H9 (cell line): ENCODE measurements around the gene ZC3HAV1L. TPM values are rescaled to one million over a fixed set of nuclear protein-coding genes. Genes with fewer than 3 reads are reported as not detected.

Experiments
- DNase-seq: peaks from one replicate; pipeline ENCODE4 v3.0.0-alpha.2; 2017
- H2AFZ ChIP-seq: one replicate; pipeline ENCODE4 v1.6.1; 2013; ENCODE audit warnings: mild to moderate bottlenecking, low read length, control low read depth, moderate library complexity
- H2AK5ac ChIP-seq: 2 replicates; pipeline ENCODE4 v1.6.1; 2013; ENCODE audit warnings: low read length, control low read depth, mixed read lengths; ENCODE audit not compliant: insufficient read length
- H2BK120ac ChIP-seq: one replicate; pipeline ENCODE4 v1.6.1; 2013; ENCODE audit warnings: low read depth, mild to moderate bottlenecking, low read length, control low read depth, inconsistent platforms; ENCODE audit not compliant: poor library complexity, severe bottlenecking
- H2BK12ac ChIP-seq: 2 replicates; pipeline ENCODE4 v1.6.1; 2013; ENCODE audit warnings: low read length, control low read depth, mixed read lengths, low read depth; ENCODE audit not compliant: insufficient read length
- H2BK15ac ChIP-seq: 2 replicates; pipeline ENCODE4 v1.6.1; 2013; ENCODE audit warnings: low read depth, low read length, control low read depth
- H2BK20ac ChIP-seq: one replicate; pipeline ENCODE4 v1.6.1; 2013; ENCODE audit warnings: low read depth, mild to moderate bottlenecking, low read length, control low read depth, inconsistent platforms; ENCODE audit not compliant: poor library complexity, severe bottlenecking
- H2BK5ac ChIP-seq: 2 replicates; pipeline ENCODE4 v1.6.1; 2013; ENCODE audit warnings: low read length, control low read depth, mixed read lengths; ENCODE audit not compliant: insufficient read length
- H3K14ac ChIP-seq: 2 replicates; pipeline ENCODE4 v1.6.1; 2013; ENCODE audit warnings: low read length, control low read depth; ENCODE audit not compliant: insufficient read depth
- H3K18ac ChIP-seq: 2 replicates; pipeline ENCODE4 v1.6.1; 2013; ENCODE audit warnings: low read depth, mild to moderate bottlenecking, mixed read lengths, low read length, control low read depth; ENCODE audit not compliant: insufficient read length
- H3K23ac ChIP-seq: 2 replicates; pipeline ENCODE4 v1.6.1; 2013; ENCODE audit warnings: low read length, control low read depth, mixed read lengths, low read depth; ENCODE audit not compliant: insufficient read length
- H3K23me2 ChIP-seq: 2 replicates; pipeline ENCODE4 v1.6.1; 2013; ENCODE audit warnings: low read depth, mild to moderate bottlenecking, mixed read lengths, low read length, control low read depth; ENCODE audit not compliant: insufficient read length, poor library complexity, severe bottlenecking
- H3K27ac ChIP-seq: 2 replicates; pipeline ENCODE4 v1.5.1; 2013; ENCODE audit warnings: low read length, control low read depth, mixed read lengths, low read depth; ENCODE audit not compliant: insufficient read length
- H3K27me3 ChIP-seq: 2 replicates; pipeline ENCODE4 v1.6.1; 2013; ENCODE audit warnings: low read length, control low read depth, inconsistent platforms; ENCODE audit not compliant: insufficient read depth
- H3K4ac ChIP-seq: 2 replicates; pipeline ENCODE4 v1.6.1; 2013; ENCODE audit warnings: low read depth, mild to moderate bottlenecking, control low read depth, inconsistent platforms, low read length, moderate library complexity
- H3K4me1 ChIP-seq: 2 replicates; pipeline ENCODE4 v1.6.1; 2013; ENCODE audit warnings: low read length, control low read depth, inconsistent platforms; ENCODE audit not compliant: insufficient read depth
- H3K4me2 ChIP-seq: 2 replicates; pipeline ENCODE4 v1.6.1; 2013; ENCODE audit warnings: low read length, control low read depth, mixed read lengths; ENCODE audit not compliant: insufficient read length, insufficient read depth
- H3K56ac ChIP-seq: 2 replicates; pipeline ENCODE4 v1.6.1; 2013; ENCODE audit warnings: low read depth, mild to moderate bottlenecking, mixed read lengths, low read length, control low read depth; ENCODE audit not compliant: insufficient read length
- H3K79me1 ChIP-seq: 2 replicates; pipeline ENCODE4 v1.6.1; 2013; ENCODE audit warnings: low read depth, mild to moderate bottlenecking, moderate library complexity, low read length, control low read depth, inconsistent platforms; ENCODE audit not compliant: insufficient read depth, poor library complexity, severe bottlenecking
- H3K79me2 ChIP-seq: 2 replicates; pipeline ENCODE4 v1.6.1; 2013; ENCODE audit warnings: low read length, control low read depth, inconsistent platforms; ENCODE audit not compliant: insufficient read depth
- H3K9ac ChIP-seq: 2 replicates; pipeline ENCODE4 v1.6.1; 2013; ENCODE audit warnings: low read length, control low read depth, mixed read lengths; ENCODE audit not compliant: insufficient read length; ENCODE audit errors: extremely low read depth
- H3K9me3 ChIP-seq: one replicate; pipeline ENCODE4 v1.6.1; 2013; ENCODE audit warnings: low read depth, low read length, inconsistent platforms; ENCODE audit not compliant: control insufficient read depth
- H3T11ph ChIP-seq: one replicate; pipeline ENCODE4 v1.6.1; 2013; ENCODE audit warnings: mild to moderate bottlenecking, low read length, control low read depth, inconsistent platforms
- H4K20me1 ChIP-seq: one replicate; pipeline ENCODE4 v1.6.1; 2013; ENCODE audit not compliant: control insufficient read depth, insufficient read length, insufficient read depth
- H4K5ac ChIP-seq: 2 replicates; pipeline ENCODE4 v1.6.1; 2013; ENCODE audit warnings: low read depth, mild to moderate bottlenecking, mixed read lengths, low read length, control low read depth; ENCODE audit not compliant: insufficient read length
- H4K8ac ChIP-seq: replicated peaks from 2 replicates; pipeline ENCODE4 v1.6.1; 2013; ENCODE audit warnings: low read length, control low read depth, mixed read lengths, low read depth; ENCODE audit not compliant: insufficient read length
- H4K91ac ChIP-seq: 2 replicates; pipeline ENCODE4 v1.6.1; 2013; ENCODE audit warnings: low read depth, mild to moderate bottlenecking, moderate library complexity, mixed read lengths, low read length, control low read depth; ENCODE audit not compliant: insufficient read length
- H3K27ac Mint-ChIP-seq, 3 experiments: 2 replicates in 2 of 3; 3 replicates in 1 of 3; pipeline ENCODE4 v1.8.0; 2020 to 2021; ENCODE audit warnings: mixed read lengths in 3 of 3, mild to moderate bottlenecking in 1 of 3, moderate library complexity in 1 of 3
- H3K27me3 Mint-ChIP-seq: 2 replicates; pipeline ENCODE4 v1.8.0; 2021; ENCODE audit warnings: low read depth, mild to moderate bottlenecking, moderate library complexity, mixed read lengths
- H3K36me3 Mint-ChIP-seq, 3 experiments: 2 replicates in 2 of 3; 3 replicates in 1 of 3; pipeline ENCODE4 v1.8.0; 2020 to 2021; ENCODE audit warnings: low read depth in 3 of 3, mixed read lengths in 3 of 3; ENCODE audit not compliant: insufficient read depth in 1 of 3
- H3K4me1 Mint-ChIP-seq, 2 experiments: 2 replicates each; pipeline ENCODE4 v1.8.0; 2020; ENCODE audit warnings: mixed read lengths in 2 of 2
- H3K4me3 Mint-ChIP-seq, 2 experiments: 2 replicates in 1 of 2; 3 replicates in 1 of 2; pipeline ENCODE4 v1.8.0; 2020 to 2021; ENCODE audit warnings: mild to moderate bottlenecking in 2 of 2, mixed read lengths in 2 of 2, moderate library complexity in 1 of 2
- H3K9me3 Mint-ChIP-seq, 2 experiments: 2 replicates in 1 of 2; 3 replicates in 1 of 2; pipeline ENCODE4 v1.8.0; 2020; ENCODE audit warnings: mild to moderate bottlenecking in 2 of 2, mixed read lengths in 2 of 2, moderate library complexity in 1 of 2
- CTCF ChIP-seq: fragments of 200-600 bp; sonication (generic); conservative IDR thresholded peaks from 3 replicates; pipeline ENCODE4 v1.8.0; 2021; ENCODE audit warnings: antibody characterized with exemption, mild to moderate bottlenecking
- WGBS: extraction: QIAGEN DNeasy Blood & Tissue Kit; methylation state at CpG from one replicate; pipeline ENCODE4 v1.1.7; 2013; ENCODE audit warnings: missing lambda C conversion rate, low lambda C conversion rate, mixed read lengths; ENCODE audit not compliant: insufficient read length; ENCODE audit errors: extremely low coverage; 5-methylcytosine and 5-hydroxymethylcytosine counted together
- total RNA-seq: library from RNA; stranded (reverse); gene quantifications from 2 replicates; pipeline ENCODE4 v1.2.1, GENCODE V29; 2021

The ZC3HAV1L gene
- total RNA-seq, 1 experiment from 2014 or later: not detected

- H2BK120ac ChIP-seq: no peak overlapping the region
- H2AFZ ChIP-seq: no peak overlapping the region
- no peak overlapping the region for H2AK5ac ChIP-seq
- no peak overlapping the region for H3T11ph ChIP-seq
- H3K27me3 ChIP-seq: no peaks in the 10 kb centered on the region
- no peak overlapping the region for H2BK12ac ChIP-seq
- no peak overlapping the region for H2BK5ac ChIP-seq
- no peak overlapping the region for H4K8ac ChIP-seq
- Mint-ChIP-seq H3K4me1 (no peaks in the 10 kb centered on the region), H3K36me3 (peaks cover 0 to 6% (median 0%) of the 10 kb centered on the region in 3 experiments; a peak in 4 of 7 replicates), H3K9me3 (peaks cover 8 to 14% of the 10 kb centered on the region in 2 experiments), H3K27me3 (no peaks in the 10 kb centered on the region), H3K4me3 (no peak overlapping the region), H3K27ac (no peak overlapping the region)
- H2BK20ac ChIP-seq: no peak overlapping the region
- TF ChIP-seq CTCF: no peak
- no peaks in the 10 kb centered on the region for H3K79me2 ChIP-seq
- no peak overlapping the region for H3K9ac ChIP-seq
- H3K27ac ChIP-seq: no peak overlapping the region
- no peak overlapping the region for H3K56ac ChIP-seq
- H3K9me3 ChIP-seq: no peaks in the 10 kb centered on the region
- no peak overlapping the region for H2BK15ac ChIP-seq
- no peak overlapping the region for H3K4ac ChIP-seq
- H4K5ac ChIP-seq: no peak overlapping the region
- H3K79me1 ChIP-seq: no peaks in the 10 kb centered on the region
- no peaks in the 10 kb centered on the region for H4K20me1 ChIP-seq
- no peak overlapping the region for H3K23ac ChIP-seq
- no peak overlapping the region for H3K18ac ChIP-seq
- DNase-seq: no peak
- H3K4me1 ChIP-seq: no peaks in the 10 kb centered on the region
- no peak overlapping the region for H4K91ac ChIP-seq
- no peak overlapping the region for H3K4me2 ChIP-seq
- no peaks in the 10 kb centered on the region for H3K23me2 ChIP-seq
- WGBS: no CpG with 5 or more reads among the region's 3 CpGs
- no peak overlapping the region for H3K14ac ChIP-seq
Observed at GRCh38 chr7:138999414-138999813, 36.4 kb downstream of the ZC3HAV1L start.
